ENCODE results near the gene PDS5B. TPM values are rescaled to one million over a fixed set of nuclear protein-coding genes. Genes with fewer than 3 reads are reported as not detected.
"Not testable (repeated sequence)": the region's sequence is repeated elsewhere in the genome, so short reads cannot be mapped to it uniquely, and the experiment has no call there.

PDS5B gene
- total RNA-seq, 1 donor from 2014 or later = 63.1 TPM

- intact Hi-C loops (cut with micrococcal nuclease); H3K27ac Mint-ChIP-seq; DNase-seq (ENCODE audit: low spot score); H3K4me3 Mint-ChIP-seq (ENCODE audit: low read depth); H3K27me3 Mint-ChIP-seq (ENCODE audit: low read depth): not testable (repeated sequence)
- Mint-ChIP-seq H3K4me1 (ENCODE audit: low read depth) (peaks cover 13% of the 10 kb centered on the region), H3K36me3 (ENCODE audit: low read depth) (peaks cover 60% of the 10 kb centered on the region), H3K9me3 (peaks cover 13% of the 10 kb centered on the region)
These were observed 135.1 kb downstream of the PDS5B start for GRCh38 chr13:32721131-32722034.

GRCh38 chr13:32722340-32722739, 136.1 kb downstream of the PDS5B start:
- intact Hi-C loops (cut with micrococcal nuclease) = no loop called here

GRCh38 chr13:32723987-32724386, 137.7 kb downstream of the PDS5B start:
- no peak overlapping the region for H3K27ac Mint-ChIP-seq
- peaks cover 6% of the 10 kb centered on the region for H3K9me3 Mint-ChIP-seq
- H3K27me3 Mint-ChIP-seq (ENCODE audit: low read depth) = no peaks in the 10 kb centered on the region
- peaks cover 15% of the 10 kb centered on the region for H3K4me1 Mint-ChIP-seq (ENCODE audit: low read depth)
- H3K4me3 Mint-ChIP-seq (ENCODE audit: low read depth) = no peak overlapping the region
- intact Hi-C loops (cut with micrococcal nuclease) = no loop called here
- DNase-seq (ENCODE audit: low spot score) = no peak
- peaks cover 68% of the 10 kb centered on the region for H3K36me3 Mint-ChIP-seq (ENCODE audit: low read depth)

More at GRCh38 chr13:32722340-32722739, 136.1 kb downstream of the PDS5B start:
- peaks cover 13% of the 10 kb centered on the region for H3K4me1 Mint-ChIP-seq (ENCODE audit: low read depth)
- no peak overlapping the region for H3K4me3 Mint-ChIP-seq (ENCODE audit: low read depth)
- H3K27ac Mint-ChIP-seq = no peak overlapping the region
- H3K36me3 Mint-ChIP-seq (ENCODE audit: low read depth) = peaks cover 65% of the 10 kb centered on the region
- no peak for DNase-seq (ENCODE audit: low spot score)
- H3K27me3 Mint-ChIP-seq (ENCODE audit: low read depth) = no peaks in the 10 kb centered on the region
- peaks cover 13% of the 10 kb centered on the region for H3K9me3 Mint-ChIP-seq

- H3K9me3 Mint-ChIP-seq = peaks cover 12% of the 10 kb centered on the region
- H3K27me3 Mint-ChIP-seq (ENCODE audit: low read depth) = no peaks in the 10 kb centered on the region
- DNase-seq (ENCODE audit: low spot score) = no peak
- intact Hi-C loops (cut with micrococcal nuclease) = no loop called here
- H3K36me3 Mint-ChIP-seq (ENCODE audit: low read depth) = peaks cover 72% of the 10 kb centered on the region
- H3K4me1 Mint-ChIP-seq (ENCODE audit: low read depth) = peaks cover 29% of the 10 kb centered on the region
- no peak overlapping the region for H3K27ac Mint-ChIP-seq
- H3K4me3 Mint-ChIP-seq (ENCODE audit: low read depth) = no peak overlapping the region
These were observed 140.3 kb downstream of the PDS5B start for GRCh38 chr13:32726374-32727037.

- Mint-ChIP-seq H3K27me3 (ENCODE audit: low read depth) (no peaks in the 10 kb centered on the region), H3K27ac (no peak overlapping the region), H3K4me1 (ENCODE audit: low read depth) (peaks cover 32% of the 10 kb centered on the region), H3K36me3 (ENCODE audit: low read depth) (peaks cover 61% of the 10 kb centered on the region), H3K4me3 (ENCODE audit: low read depth) (no peak overlapping the region), H3K9me3 (peaks cover 12% of the 10 kb centered on the region)
- intact Hi-C loops (cut with micrococcal nuclease) = no loop called here
- no peak for DNase-seq (ENCODE audit: low spot score)
These were observed 142.1 kb downstream of the PDS5B start for GRCh38 chr13:32728327-32728726.

GRCh38 chr13:32729097-32729496, 142.8 kb downstream of the PDS5B start:
- H3K27me3 Mint-ChIP-seq (ENCODE audit: low read depth); H3K4me3 Mint-ChIP-seq (ENCODE audit: low read depth); DNase-seq (ENCODE audit: low spot score); intact Hi-C loops (cut with micrococcal nuclease); H3K27ac Mint-ChIP-seq: not testable (repeated sequence)
- H3K9me3 Mint-ChIP-seq = peaks cover 12% of the 10 kb centered on the region
- peaks cover 27% of the 10 kb centered on the region for H3K4me1 Mint-ChIP-seq (ENCODE audit: low read depth)
- peaks cover 65% of the 10 kb centered on the region for H3K36me3 Mint-ChIP-seq (ENCODE audit: low read depth)

GRCh38 chr13:32731074-32731473, 144.8 kb downstream of the PDS5B start:
- H3K27ac Mint-ChIP-seq = peak overlapping the region; percentile 53
- H3K36me3 Mint-ChIP-seq (ENCODE audit: low read depth) = peaks cover 59% of the 10 kb centered on the region
- intact Hi-C loops (cut with micrococcal nuclease) = loop anchor here (10.0 kb wide), 1 partner anchor 46 kb away; no protein-coding TSS in a partner anchor
- no peak overlapping the region for H3K4me3 Mint-ChIP-seq (ENCODE audit: low read depth)
- peaks cover 38% of the 10 kb centered on the region for H3K4me1 Mint-ChIP-seq (ENCODE audit: low read depth)
- H3K9me3 Mint-ChIP-seq = peaks cover 12% of the 10 kb centered on the region
- H3K27me3 Mint-ChIP-seq (ENCODE audit: low read depth) = no peaks in the 10 kb centered on the region
- DNase-seq (ENCODE audit: low spot score) = no peak

- no peak overlapping the region for H3K4me3 Mint-ChIP-seq (ENCODE audit: low read depth)
- no peak for DNase-seq (ENCODE audit: low spot score)
- H3K27ac Mint-ChIP-seq = peak overlapping the region; percentile 53
- intact Hi-C loops (cut with micrococcal nuclease) = loop anchor here (10.0 kb wide), 1 partner anchor 47 kb away; no protein-coding TSS in a partner anchor
- peaks cover 43% of the 10 kb centered on the region for H3K4me1 Mint-ChIP-seq (ENCODE audit: low read depth)
- no peaks in the 10 kb centered on the region for H3K27me3 Mint-ChIP-seq (ENCODE audit: low read depth)
- peaks cover 12% of the 10 kb centered on the region for H3K9me3 Mint-ChIP-seq
- peaks cover 64% of the 10 kb centered on the region for H3K36me3 Mint-ChIP-seq (ENCODE audit: low read depth)
These were observed 145.3 kb downstream of the PDS5B start for GRCh38 chr13:32731576-32731975.

GRCh38 chr13:32733690-32734089, 147.4 kb downstream of the PDS5B start:
- Mint-ChIP-seq H3K4me3 (ENCODE audit: low read depth) (no peak overlapping the region), H3K36me3 (ENCODE audit: low read depth) (peaks cover 54% of the 10 kb centered on the region), H3K9me3 (peaks cover 12% of the 10 kb centered on the region), H3K4me1 (ENCODE audit: low read depth) (peaks cover 55% of the 10 kb centered on the region), H3K27me3 (ENCODE audit: low read depth) (no peaks in the 10 kb centered on the region), H3K27ac (no peak overlapping the region)
- no peak for DNase-seq (ENCODE audit: low spot score)
- intact Hi-C loops (cut with micrococcal nuclease) = loop anchor here (10.0 kb wide), 1 partner anchor 49 kb away; no protein-coding TSS in a partner anchor

- Mint-ChIP-seq H3K4me3 (ENCODE audit: low read depth) (no peak overlapping the region), H3K27ac (no peak overlapping the region), H3K9me3 (peaks cover 11% of the 10 kb centered on the region), H3K27me3 (ENCODE audit: low read depth) (no peaks in the 10 kb centered on the region), H3K36me3 (ENCODE audit: low read depth) (peaks cover 50% of the 10 kb centered on the region), H3K4me1 (ENCODE audit: low read depth) (peaks cover 55% of the 10 kb centered on the region)
- no peak for DNase-seq (ENCODE audit: low spot score)
- intact Hi-C loops (cut with micrococcal nuclease) = loop anchor here (10.0 kb wide), 1 partner anchor 50 kb away; no protein-coding TSS in a partner anchor
These were observed 148.3 kb downstream of the PDS5B start for GRCh38 chr13:32734511-32734910.

- Mint-ChIP-seq H3K36me3 (ENCODE audit: low read depth) (peaks cover 47% of the 10 kb centered on the region), H3K27ac (peak overlapping the region; percentile 21), H3K4me1 (ENCODE audit: low read depth) (peaks cover 48% of the 10 kb centered on the region), H3K9me3 (no peaks in the 10 kb centered on the region), H3K4me3 (ENCODE audit: low read depth) (peak overlapping the region; percentile 30), H3K27me3 (ENCODE audit: low read depth) (no peaks in the 10 kb centered on the region)
- intact Hi-C loops (cut with micrococcal nuclease) = loop anchor here (2.0 to 10.0 kb wide), 2 partner anchors 51 to 169 kb away; no protein-coding TSS in a partner anchor
- no peak for DNase-seq (ENCODE audit: low spot score)
These were observed 149.6 kb downstream of the PDS5B start for GRCh38 chr13:32735859-32736258.

- intact Hi-C loops (cut with micrococcal nuclease) = loop anchor here (1.0 to 10.0 kb wide), 3 partner anchors 52 to 168 kb away; no protein-coding TSS in a partner anchor
- Mint-ChIP-seq H3K4me3 (ENCODE audit: low read depth) (peak overlapping the region; percentile 68), H3K4me1 (ENCODE audit: low read depth) (peaks cover 40% of the 10 kb centered on the region), H3K9me3 (no peaks in the 10 kb centered on the region), H3K36me3 (ENCODE audit: low read depth) (peaks cover 44% of the 10 kb centered on the region), H3K27me3 (ENCODE audit: low read depth) (no peaks in the 10 kb centered on the region), H3K27ac (peak overlapping the region; percentile 61)
- DNase-seq (ENCODE audit: low spot score) = no peak
These were observed 150.4 kb downstream of the PDS5B start for GRCh38 chr13:32736648-32737047.

Data from activated T-helper 2 cell treated with anti-CD3 and anti-CD28 coated beads, Interferon-gamma antibody, Interleukin-2, Interleukin-4, amounts not matched to agents 10 μg/mL and 5 μg/mL and 100 μg/mL, durations not matched to agents 14 hours and 24 hours and 36 hours (primary cell).